Medulla oblongata (tissue), 1 donor: ENCODE measurements around the gene WIPF3.
"Not testable (repeated sequence)": the region's sequence is repeated elsewhere in the genome, so short reads cannot be mapped to it uniquely, and the experiment has no call there.

ENCODE experiments used
- DNase-seq: peaks from one replicate; pipeline ENCODE4 v3.0.0-alpha.2; 2015; ENCODE audit errors: extremely low spot score

The WIPF3 gene

DNA sequence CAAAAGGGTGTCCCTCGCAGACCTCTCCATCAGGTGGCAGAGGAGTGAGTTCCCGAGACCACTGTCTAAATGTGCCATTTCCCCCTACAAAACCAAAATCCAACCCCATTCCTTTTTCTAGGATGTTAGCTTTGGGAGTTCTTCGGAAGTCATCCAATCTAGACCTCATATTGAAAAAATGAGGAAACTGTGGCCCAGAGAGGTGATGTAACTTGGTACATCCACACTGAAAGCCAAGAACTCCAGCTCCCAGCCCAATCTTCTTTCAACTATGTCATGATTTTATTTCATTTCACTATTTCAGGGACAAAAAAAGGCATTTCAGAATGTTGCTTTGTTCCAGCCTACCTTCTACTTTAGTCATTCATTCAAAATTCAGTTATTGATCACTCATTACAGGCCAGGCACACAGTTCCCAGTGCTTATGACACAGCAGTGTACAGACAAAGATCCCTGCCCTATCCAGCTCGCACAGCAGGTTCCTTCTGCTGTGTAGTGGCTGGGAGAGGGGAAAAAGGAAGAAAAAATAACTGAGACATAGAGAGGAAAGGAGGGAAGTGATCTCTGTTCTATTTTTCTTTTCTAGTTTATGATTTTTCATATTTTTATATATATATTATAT, 147.5 kb downstream of the WIPF3 start:
- DNase-seq, result no peak

DNA sequence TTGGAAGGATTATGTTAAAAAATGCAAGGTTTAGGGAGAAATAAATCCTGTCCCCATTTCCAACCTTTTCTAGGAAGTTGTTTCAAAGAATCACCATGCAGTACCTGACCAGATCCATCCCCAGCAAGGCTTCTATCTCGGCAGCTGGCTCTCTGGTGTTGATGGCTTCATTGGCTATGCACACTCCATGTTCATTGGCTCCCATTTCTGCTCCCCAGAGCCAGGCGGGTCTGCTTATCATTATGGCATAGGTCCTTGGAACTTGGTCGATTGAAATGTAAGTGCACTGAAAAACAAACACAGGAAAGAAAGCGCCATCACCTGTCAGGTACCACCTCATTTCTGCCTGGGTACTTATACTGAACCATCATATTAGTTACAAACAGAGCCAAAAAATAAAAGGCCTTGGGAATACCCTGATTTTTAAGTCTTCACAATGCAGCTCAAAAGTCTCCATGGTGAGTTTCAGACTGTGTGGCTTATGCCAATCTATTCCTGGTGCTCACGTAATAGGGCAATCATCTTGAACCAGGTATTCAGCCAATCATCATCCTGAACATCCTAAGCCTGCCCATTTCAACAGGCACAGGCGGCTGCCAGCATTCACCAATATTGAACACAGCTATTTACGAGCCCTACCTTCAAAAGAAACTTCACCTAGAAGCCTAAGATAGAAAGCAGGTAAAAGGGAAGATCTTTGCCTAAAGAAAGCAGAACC, 148.9 kb downstream of the WIPF3 start:
- DNase-seq, result no peak

DNA sequence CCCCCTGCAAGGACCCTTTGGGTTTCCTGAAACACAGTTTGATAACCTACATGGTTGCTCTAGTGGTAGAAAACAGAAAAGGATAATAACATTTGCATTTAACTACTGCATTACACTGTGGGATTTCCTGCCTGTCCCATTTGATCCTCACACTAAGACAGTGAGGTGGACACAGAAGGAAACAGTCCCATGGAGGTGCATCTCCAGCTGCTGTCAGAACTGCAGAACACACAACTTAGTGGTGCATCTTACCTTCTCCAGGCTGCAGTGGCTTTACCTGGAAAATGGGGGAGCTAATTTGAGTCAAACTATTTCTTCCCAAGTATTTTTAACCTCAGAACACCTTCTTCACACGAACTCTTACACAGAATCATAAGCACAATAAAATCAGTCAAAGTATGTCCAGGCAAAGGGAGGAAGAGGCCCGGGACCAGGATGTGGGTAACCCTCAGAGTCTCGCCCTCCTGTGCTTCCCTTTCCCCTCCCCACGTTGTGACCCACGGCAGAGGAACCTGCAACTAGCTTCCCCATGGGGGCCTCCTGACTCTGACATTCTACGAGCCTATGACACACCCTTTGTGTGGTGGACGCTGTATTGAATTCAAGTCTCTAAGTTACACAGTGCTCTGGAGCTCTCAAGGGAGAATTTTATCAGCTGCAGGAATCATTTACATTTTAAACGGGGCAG, 149.6 kb downstream of the WIPF3 start:
- peak; percentile 37 for DNase-seq

DNA sequence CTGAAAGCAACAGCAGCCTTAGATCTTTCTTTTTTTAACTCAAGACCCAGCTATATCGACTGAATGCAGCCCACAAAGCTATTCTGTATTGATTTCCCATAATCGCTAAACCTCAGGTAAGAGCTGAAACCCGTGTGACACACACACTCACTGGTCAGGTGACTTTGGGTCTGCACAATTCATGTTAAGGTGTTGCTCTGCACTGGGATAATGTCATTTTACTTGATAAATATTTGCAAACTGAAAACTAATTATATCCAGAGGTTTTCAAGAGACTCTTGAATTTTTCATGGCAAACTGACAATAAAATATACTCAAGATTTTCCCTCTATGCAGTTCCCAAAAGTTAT, 150.2 kb downstream of the WIPF3 start:
- no peak for DNase-seq

DNA sequence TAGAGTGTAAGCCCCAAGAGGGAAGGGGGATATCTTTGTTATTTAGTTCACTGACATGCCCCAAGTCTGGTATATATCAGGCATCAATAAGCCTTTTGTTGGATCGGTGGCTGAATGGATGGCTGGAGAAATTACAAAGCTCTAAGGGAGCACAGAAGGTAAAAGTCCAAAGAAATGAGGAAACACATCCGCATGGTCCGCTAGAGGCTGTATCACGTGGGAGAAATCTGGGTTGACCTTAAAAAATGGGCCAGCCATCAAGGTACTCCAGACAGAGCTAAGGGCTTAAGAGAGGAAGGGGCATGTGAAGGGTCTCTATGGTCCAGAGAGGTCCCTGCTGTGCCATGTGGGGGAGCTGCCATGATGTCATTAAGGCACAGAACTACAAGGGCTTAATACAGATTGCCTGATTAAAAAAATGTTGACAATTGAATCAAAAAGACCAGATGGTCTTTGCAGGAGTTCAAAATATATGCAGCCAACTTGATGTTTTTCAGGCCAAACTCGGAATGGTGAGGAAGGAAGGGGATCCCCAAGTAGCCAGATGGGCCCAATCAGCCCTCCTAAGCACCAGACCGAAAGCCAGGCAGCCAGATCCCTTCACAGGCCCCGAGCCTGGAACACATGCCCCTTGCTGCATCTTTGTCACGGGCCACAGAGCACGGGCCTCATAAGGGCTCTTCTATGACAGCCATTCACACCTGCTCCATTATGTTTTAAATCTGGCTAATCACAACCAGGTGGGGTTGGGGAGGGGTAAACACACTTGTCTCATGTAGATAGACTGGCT, 151.4 kb downstream of the WIPF3 start:
- DNase-seq, result no peak

DNA sequence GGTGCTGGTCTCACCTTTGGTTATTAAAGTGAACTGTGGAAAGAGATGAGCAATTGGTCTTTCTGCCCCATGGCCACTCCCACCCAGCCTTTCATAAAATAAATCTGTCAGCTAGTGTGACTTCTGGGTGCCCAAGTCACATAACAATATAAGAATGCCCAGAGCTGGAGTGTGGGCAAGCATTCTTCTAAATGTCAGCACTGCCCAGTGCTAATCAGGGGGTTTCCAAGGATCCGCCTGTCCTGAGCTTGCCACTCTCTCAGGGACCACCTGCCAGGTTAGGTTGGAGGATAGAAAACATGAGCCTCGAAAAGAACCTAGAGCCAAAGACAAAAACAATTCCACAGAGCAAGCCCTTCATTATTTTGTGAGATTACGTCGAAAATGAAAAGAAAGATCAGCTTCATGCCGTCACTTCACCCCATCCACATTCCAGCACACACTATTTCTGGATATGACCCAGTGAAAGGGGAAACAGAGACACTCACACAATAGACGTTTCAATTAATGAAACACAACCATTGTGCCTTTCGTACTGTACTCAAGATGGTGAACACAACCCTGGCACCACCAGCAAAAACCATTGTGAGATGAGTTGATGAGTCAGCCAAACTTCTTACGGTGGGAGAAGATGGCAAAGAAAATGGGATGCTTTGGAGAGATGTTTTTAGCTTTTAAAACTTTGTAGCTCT, 152.5 kb downstream of the WIPF3 start:
- DNase-seq, result no peak

DNA sequence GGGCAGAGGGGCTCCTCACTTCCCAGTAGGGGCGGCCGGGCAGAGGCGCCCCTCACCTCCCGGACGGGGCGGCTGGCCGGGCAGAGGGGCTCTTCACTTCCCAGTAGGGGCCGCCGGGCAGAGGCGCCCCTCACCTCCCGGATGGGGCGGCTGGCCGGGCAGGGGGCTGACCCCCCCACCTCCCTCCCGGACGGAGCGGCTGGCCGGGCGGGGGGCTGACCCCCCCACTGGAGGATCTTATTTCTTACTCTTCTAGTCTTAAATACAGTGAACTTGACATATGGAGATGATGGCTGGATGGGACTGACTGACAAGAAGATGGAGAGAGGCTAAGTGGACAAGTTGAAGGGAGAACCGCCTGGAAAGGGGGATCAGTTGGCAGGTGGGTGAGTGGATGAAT, 155.3 kb downstream of the WIPF3 start:
- DNase-seq, result not testable (repeated sequence)

DNA sequence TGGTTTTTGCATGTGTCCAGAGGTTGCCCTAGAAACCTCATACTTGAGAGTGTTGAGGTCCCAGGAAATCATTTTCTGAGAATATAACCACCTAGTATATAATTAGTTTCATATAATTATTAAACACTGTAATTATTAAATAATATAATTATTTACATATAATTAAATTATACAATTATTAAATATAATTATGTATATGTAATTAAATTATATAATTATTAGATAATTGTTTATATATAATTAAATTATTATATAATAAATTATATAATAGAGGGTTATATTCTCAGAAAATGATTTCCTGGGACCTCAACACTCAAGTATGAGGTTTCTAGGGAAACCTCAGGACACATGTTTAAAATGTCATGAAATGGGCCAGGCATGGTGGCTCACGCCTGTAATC, 155.7 kb downstream of the WIPF3 start:
- no peak for DNase-seq

DNA sequence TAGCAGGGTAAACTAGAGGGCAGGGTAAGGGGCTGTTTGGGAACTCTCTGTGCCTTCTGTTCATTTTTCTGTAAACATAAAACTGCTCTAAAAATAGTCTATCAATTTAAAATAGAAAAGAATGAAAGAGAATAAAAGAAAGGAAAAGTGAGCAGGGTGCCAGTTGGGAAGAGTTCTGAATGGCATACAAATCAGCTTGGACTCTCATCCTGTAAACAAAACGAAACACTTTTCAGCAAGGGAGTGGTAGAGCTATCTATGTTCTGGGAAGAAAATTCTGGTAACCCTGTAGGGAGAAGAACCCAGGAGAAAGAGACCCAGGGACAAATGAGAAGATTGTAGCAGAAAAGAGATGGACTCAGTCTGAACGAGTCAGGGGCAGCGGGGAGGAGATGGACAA, 158.7 kb downstream of the WIPF3 start:
- DNase-seq, result peak; percentile 54
